Lung (tissue), 12 donors: ENCODE measurements around the gene SAV1. TPM values are rescaled to one million over a fixed set of nuclear protein-coding genes. Genes with fewer than 3 reads are reported as not detected.

Experiments used
- ATAC-seq: fragments of 200-7000 bp; cut with Tn5 transposase; one replicate; pipeline ENCODE4 v1.9.1; 2020; ENCODE audit warnings: moderate number of reproducible peaks; ENCODE audit not compliant: insufficient read depth, low FRiP score
- DNase-seq, 3 donors: peaks; one replicate each; pipeline ENCODE4 v3.0.0-alpha.2; 2013 to 2017
- H3K27ac ChIP-seq, 2 donors: one replicate each; pipeline ENCODE4 v1.5.1; 2013; ENCODE audit warnings: mild to moderate bottlenecking in 2 of 2, moderate library complexity in 2 of 2, control low read depth in 1 of 2, inconsistent platforms in 1 of 2, low read depth in 1 of 2, low read length in 1 of 2
- H3K27me3 ChIP-seq, 3 donors: one replicate each; pipeline ENCODE4 v1.5.1; 2013; ENCODE audit warnings: low read length in 2 of 3; ENCODE audit not compliant: control insufficient read depth in 3 of 3, insufficient read depth in 3 of 3
- H3K36me3 ChIP-seq, 4 donors: one replicate each; pipeline ENCODE4 v1.5.1; 2013; ENCODE audit warnings: low read length in 4 of 4, mild to moderate bottlenecking in 1 of 4, moderate library complexity in 1 of 4; ENCODE audit not compliant: control insufficient read depth in 4 of 4, insufficient read depth in 4 of 4
- H3K4me1 ChIP-seq, 5 donors: one replicate each; pipeline ENCODE4 v1.5.1; 2013; ENCODE audit warnings: low read length in 5 of 5, mild to moderate bottlenecking in 2 of 5, moderate library complexity in 1 of 5; ENCODE audit not compliant: control insufficient read depth in 5 of 5, insufficient read depth in 5 of 5
- H3K4me3 ChIP-seq: one replicate; pipeline ENCODE4 v1.5.1; 2013; ENCODE audit warnings: mild to moderate bottlenecking, control low read depth, moderate library complexity
- H3K9ac ChIP-seq, 2 donors: one replicate each; pipeline ENCODE4 v1.5.1; 2013; ENCODE audit warnings: low read length in 2 of 2, control low read depth in 1 of 2; ENCODE audit not compliant: insufficient read depth in 1 of 2
- H3K9me3 ChIP-seq, 4 donors: one replicate each; pipeline ENCODE4 v1.5.1; 2013; ENCODE audit warnings: low read length in 3 of 4, mild to moderate bottlenecking in 1 of 4, moderate library complexity in 1 of 4; ENCODE audit not compliant: control insufficient read depth in 4 of 4, insufficient read depth in 3 of 4
- WGBS, 2 donors: extraction: QIAGEN DNeasy Blood & Tissue Kit; methylation state at CpG; one replicate each; pipeline ENCODE4 v1.1.7; 2013; 5-methylcytosine and 5-hydroxymethylcytosine counted together
- polyA plus RNA-seq, 2 donors: library from polyadenylated mRNA; stranded (reverse); fragments of 200-250 nt; gene quantifications; one replicate each; pipeline ENCODE4 v1.2.1, GENCODE V29; 2013
- total RNA-seq, 2 donors: library from RNA; depleted of rRNA in 1 of 2; stranded (reverse); fragments of >200 nt in 1 of 2; gene quantifications; one replicate each; pipeline ENCODE4 v1.2.1, GENCODE V29; 2014 to 2021
- TF ChIP-seq, protein P1 (sequence below): IDR thresholded peaks from 2 replicates; pipeline ENCODE4 v1.5.1; 2012; ENCODE audit warnings: mild to moderate bottlenecking; ENCODE audit errors: control extremely low read depth, extremely low read depth
- donor health status: control.
- donor health status: control.
- donor health status: Bipolar disorder and iron deficiency.
- donor health status: healthy.
- donor health status: DM: yes; HTN: yes; CAD: no.

The SAV1 gene
- total and polyA plus RNA-seq, 4 donors = 17.9 to 76.1 (median 29.3) TPM

DNA sequence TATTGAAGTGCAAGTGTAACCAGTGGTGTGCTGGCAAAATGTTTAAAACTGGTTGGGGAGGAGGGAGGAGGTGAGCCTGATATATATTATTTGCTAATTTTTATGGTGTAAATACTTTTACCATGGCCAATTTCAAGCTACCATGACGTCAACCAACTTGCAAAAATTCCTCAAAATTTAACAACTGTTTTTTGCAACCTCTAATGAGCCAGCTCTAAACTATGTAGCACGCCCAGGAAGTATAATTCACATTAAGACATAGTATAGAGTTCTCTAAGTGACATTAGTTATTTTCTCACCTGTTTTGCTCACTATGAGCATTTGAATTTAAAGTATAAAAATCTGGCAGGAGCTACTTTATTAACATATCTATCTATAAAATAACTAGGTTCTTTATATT is 66.7 kb downstream of the SAV1 start:
- WGBS, 2 donors = 90 to 91% methylated on average over 2 of the region's 2 CpGs
- ATAC-seq = no peak
- TF ChIP-seq, protein P1, sequence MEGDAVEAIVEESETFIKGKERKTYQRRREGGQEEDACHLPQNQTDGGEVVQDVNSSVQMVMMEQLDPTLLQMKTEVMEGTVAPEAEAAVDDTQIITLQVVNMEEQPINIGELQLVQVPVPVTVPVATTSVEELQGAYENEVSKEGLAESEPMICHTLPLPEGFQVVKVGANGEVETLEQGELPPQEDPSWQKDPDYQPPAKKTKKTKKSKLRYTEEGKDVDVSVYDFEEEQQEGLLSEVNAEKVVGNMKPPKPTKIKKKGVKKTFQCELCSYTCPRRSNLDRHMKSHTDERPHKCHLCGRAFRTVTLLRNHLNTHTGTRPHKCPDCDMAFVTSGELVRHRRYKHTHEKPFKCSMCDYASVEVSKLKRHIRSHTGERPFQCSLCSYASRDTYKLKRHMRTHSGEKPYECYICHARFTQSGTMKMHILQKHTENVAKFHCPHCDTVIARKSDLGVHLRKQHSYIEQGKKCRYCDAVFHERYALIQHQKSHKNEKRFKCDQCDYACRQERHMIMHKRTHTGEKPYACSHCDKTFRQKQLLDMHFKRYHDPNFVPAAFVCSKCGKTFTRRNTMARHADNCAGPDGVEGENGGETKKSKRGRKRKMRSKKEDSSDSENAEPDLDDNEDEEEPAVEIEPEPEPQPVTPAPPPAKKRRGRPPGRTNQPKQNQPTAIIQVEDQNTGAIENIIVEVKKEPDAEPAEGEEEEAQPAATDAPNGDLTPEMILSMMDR = no peak

DNA sequence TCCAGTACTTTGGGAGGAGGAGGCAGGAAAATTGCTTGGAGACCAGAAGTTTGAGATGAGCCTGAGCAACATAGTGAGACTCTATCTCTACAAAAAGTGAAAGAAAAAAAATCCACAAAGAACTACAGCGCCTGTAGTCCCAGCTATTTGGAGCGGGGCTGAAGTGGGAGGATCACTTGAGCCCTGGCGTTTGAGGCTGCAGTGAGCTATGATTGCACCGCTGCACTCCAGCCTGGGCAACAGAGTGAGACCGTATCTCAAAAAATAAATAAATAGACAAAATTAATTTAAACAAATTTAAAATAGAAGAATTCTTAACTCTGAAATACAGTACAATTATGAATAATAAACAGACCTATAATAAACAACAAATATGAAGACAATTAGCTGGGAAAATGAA is 67.3 kb downstream of the SAV1 start:
- Histone ChIP-seq H3K36me3 (no peaks in the 10 kb centered on the region), H3K9ac (no peak overlapping the region), H3K27me3 (no peaks in the 10 kb centered on the region), H3K4me1 (peaks cover 0 to 2% (median 0%) of the 10 kb centered on the region in 5 donors), H3K27ac (no peak overlapping the region), H3K9me3 (no peaks in the 10 kb centered on the region), H3K4me3 (no peak overlapping the region)
- DNase-seq = peak in 1 of 3 donors; percentile 10
- ATAC-seq = no peak
- WGBS, 2 donors = 81 to 90% methylated on average over 5 of the region's 5 CpGs
- TF ChIP-seq, protein P1 = no peak

More for the DNA sequence above, 66.7 kb downstream of the SAV1 start:
- H3K27ac ChIP-seq = no peak overlapping the region
- no peak overlapping the region for H3K9ac ChIP-seq
- no peak for DNase-seq
- H3K4me1 ChIP-seq = peaks cover 0 to 5% (median 0%) of the 10 kb centered on the region in 5 donors
- H3K4me3 ChIP-seq = no peak overlapping the region
- H3K27me3 ChIP-seq = no peaks in the 10 kb centered on the region
- no peaks in the 10 kb centered on the region for H3K36me3 ChIP-seq
- no peaks in the 10 kb centered on the region for H3K9me3 ChIP-seq

DNA sequence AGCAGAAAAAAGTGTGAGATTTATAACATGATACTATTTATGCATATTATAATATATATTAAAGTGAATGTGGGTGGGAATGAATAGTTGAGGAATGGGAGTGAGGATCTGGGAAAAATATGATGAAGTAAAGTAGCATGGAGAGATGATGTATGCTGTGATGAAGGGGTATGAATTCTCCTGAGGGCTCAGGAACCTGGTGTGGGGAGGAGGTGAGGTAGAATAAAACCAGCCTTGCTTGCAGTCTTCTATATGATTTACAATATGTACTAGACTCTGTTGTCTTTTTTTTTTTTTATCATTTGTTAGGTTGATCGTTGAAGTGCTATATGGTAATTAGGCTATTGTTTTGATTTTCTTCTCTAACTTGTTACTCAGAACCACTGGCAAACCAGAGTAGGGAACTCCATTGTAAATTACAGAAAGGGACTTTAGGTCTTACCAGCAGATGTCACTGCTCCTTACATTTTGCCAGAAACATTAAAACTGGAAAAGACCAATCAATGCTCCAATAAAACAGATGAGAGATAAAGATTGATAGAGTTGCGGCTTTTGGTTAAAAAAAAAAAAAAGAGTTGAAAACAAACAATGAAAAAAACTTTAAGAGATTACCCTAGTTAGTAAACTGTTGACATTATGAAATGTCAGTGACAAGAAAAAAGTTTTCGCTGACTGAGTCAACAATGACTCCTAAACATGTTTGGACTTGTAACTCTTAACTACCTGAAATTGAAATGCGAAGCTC is 68.2 kb downstream of the SAV1 start:
- TF ChIP-seq, protein P1 = peak; percentile 30
- Histone ChIP-seq H3K36me3 (no peaks in the 10 kb centered on the region), H3K4me1 (no peaks in the 10 kb centered on the region), H3K27ac (no peak overlapping the region), H3K27me3 (no peaks in the 10 kb centered on the region), H3K4me3 (no peak overlapping the region), H3K9me3 (no peaks in the 10 kb centered on the region), H3K9ac (no peak overlapping the region)
- DNase-seq = peak in 2 of 3 donors; percentile 62 to 66
- peak; percentile 58 for ATAC-seq
- 45 to 58% methylated on average over 4 of the region's 4 CpGs for WGBS, 2 donors
